ENCODE results near the gene MMP20. TPM values are rescaled to one million over a fixed set of nuclear protein-coding genes. Genes with fewer than 3 reads are reported as not detected.

Gene MMP20
- total RNA-seq, 3 donors from 2014 or later = 0.59 TPM; not detected in 2

- Histone ChIP-seq H3K9me3 (no peaks in the 10 kb centered on the region), H3K27ac (no peak overlapping the region), H3K27me3 (no peaks in the 10 kb centered on the region), H3K4me1 (no peaks in the 10 kb centered on the region), H3K4me3 (no peak overlapping the region), H3K36me3 (no peaks in the 10 kb centered on the region)
- no peak for DNase-seq (ENCODE audit: low spot score in 2 of 2)
- intact Hi-C loops (cut with DNase I; ENCODE audit: low total_unique reads) = no loop called here
- TF ChIP-seq POLR2AphosphoS5 (IDR thresholded peaks at IDR 0.05) (no peak), POLR2A (IDR thresholded peaks at IDR 0.05) (no peak)
- TF ChIP-seq, protein P1, sequence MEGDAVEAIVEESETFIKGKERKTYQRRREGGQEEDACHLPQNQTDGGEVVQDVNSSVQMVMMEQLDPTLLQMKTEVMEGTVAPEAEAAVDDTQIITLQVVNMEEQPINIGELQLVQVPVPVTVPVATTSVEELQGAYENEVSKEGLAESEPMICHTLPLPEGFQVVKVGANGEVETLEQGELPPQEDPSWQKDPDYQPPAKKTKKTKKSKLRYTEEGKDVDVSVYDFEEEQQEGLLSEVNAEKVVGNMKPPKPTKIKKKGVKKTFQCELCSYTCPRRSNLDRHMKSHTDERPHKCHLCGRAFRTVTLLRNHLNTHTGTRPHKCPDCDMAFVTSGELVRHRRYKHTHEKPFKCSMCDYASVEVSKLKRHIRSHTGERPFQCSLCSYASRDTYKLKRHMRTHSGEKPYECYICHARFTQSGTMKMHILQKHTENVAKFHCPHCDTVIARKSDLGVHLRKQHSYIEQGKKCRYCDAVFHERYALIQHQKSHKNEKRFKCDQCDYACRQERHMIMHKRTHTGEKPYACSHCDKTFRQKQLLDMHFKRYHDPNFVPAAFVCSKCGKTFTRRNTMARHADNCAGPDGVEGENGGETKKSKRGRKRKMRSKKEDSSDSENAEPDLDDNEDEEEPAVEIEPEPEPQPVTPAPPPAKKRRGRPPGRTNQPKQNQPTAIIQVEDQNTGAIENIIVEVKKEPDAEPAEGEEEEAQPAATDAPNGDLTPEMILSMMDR (IDR thresholded peaks at IDR 0.05) = no peak
These were observed 90.8 kb downstream of the MMP20 start for GRCh38 chr11:102534261-102534872.

- H3K27me3 ChIP-seq = no peaks in the 10 kb centered on the region
- peak within 1 kb of the TSS in 1 of 2 donors; percentile 63 for H3K27ac ChIP-seq
- intact Hi-C loops (cut with DNase I; ENCODE audit: low total_unique reads) = no loop called here
- TF ChIP-seq, protein P1 (IDR thresholded peaks at IDR 0.05) = no peak
- peak in 1 of 3 donors; percentile 38 for TF ChIP-seq POLR2AphosphoS5 (IDR thresholded peaks at IDR 0.05)
- TF ChIP-seq POLR2A (IDR thresholded peaks at IDR 0.05) = no peak
- peak within 1 kb of the TSS in 2 of 3 donors; percentile 21 to 31 for H3K4me3 ChIP-seq
- no peaks in the 10 kb centered on the region for H3K9me3 ChIP-seq
- no peaks in the 10 kb centered on the region for H3K4me1 ChIP-seq
- H3K36me3 ChIP-seq = no peaks in the 10 kb centered on the region
- no peak for DNase-seq (ENCODE audit: low spot score in 2 of 2)
These were observed 94.6 kb downstream of the MMP20 start, which contains the start of gene MMP7 for GRCh38 chr11:102530558-102530957. Gene MMP7, minus strand, starts transcription at chr11:102530747. Its CDS starts 47 bp downstream, at chr11:102530700.

DNA sequence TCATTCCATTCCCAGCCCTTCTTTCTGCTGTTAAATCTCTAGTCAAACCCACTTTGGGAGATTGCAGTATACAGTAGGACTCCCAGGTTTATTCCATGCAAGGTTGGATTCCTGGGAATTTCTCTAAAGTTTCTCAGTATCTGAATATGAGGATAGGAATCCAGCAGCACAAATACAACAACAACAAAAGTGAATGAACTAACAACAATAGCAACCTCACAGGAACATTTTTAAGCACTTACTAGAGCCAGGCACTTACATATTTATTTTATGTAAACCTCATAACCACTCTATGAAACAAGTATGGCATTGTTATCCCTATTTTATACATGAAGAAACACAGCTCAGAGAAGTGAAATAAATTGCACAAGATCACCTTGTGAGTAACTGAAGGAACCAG is 96.5 kb downstream of the MMP20 start:
- Histone ChIP-seq H3K27me3 (no peaks in the 10 kb centered on the region), H3K36me3 (no peaks in the 10 kb centered on the region), H3K4me3 (peak overlapping the region in 1 of 3 donors; percentile 31), H3K4me1 (no peaks in the 10 kb centered on the region), H3K27ac (peak overlapping the region in 1 of 2 donors; percentile 63), H3K9me3 (no peaks in the 10 kb centered on the region)
- intact Hi-C loops (cut with DNase I; ENCODE audit: low total_unique reads) = no loop called here
- no peak for DNase-seq (ENCODE audit: low spot score in 2 of 2)
- TF ChIP-seq, protein P1 (IDR thresholded peaks at IDR 0.05) = no peak
- no peak for TF ChIP-seq POLR2A (IDR thresholded peaks at IDR 0.05)
- TF ChIP-seq POLR2AphosphoS5 (IDR thresholded peaks at IDR 0.05) = no peak

- intact Hi-C loops (cut with DNase I; ENCODE audit: low total_unique reads) = no loop called here
- Histone ChIP-seq H3K4me1 (no peaks in the 10 kb centered on the region), H3K27me3 (no peaks in the 10 kb centered on the region), H3K4me3 (peak overlapping the region in 1 of 3 donors; percentile 31), H3K36me3 (no peaks in the 10 kb centered on the region), H3K9me3 (no peaks in the 10 kb centered on the region), H3K27ac (no peak overlapping the region)
- DNase-seq (ENCODE audit: low spot score in 2 of 2) = no peak
- TF ChIP-seq, protein P1 (IDR thresholded peaks at IDR 0.05) = no peak
- TF ChIP-seq POLR2AphosphoS5 (IDR thresholded peaks at IDR 0.05) = no peak
- no peak for TF ChIP-seq POLR2A (IDR thresholded peaks at IDR 0.05)
These were observed 97.4 kb downstream of the MMP20 start for GRCh38 chr11:102527684-102528083.

DNA sequence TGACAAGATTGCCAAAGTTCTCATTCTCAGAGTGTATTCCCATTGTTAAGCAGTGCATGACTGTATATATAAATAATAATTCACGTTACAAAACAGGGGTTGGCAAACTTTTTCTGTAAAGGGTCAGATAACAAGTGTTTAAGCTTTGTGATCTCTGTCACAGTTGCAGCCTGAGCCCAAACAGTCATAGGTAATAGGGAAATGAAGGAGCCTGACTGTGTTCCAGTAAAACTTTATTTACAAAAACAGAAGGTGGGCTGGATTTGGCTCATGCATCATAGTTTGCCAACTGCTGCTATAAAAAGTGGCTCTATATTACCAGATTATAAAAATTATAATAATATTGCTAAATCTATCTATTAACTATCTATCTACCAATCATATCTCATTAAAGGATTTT is 98.1 kb downstream of the MMP20 start:
- intact Hi-C loops (cut with DNase I; ENCODE audit: low total_unique reads) = no loop called here
- Histone ChIP-seq H3K27me3 (no peaks in the 10 kb centered on the region), H3K4me1 (no peaks in the 10 kb centered on the region), H3K4me3 (no peak overlapping the region), H3K36me3 (no peaks in the 10 kb centered on the region), H3K27ac (no peak overlapping the region), H3K9me3 (no peaks in the 10 kb centered on the region)
- TF ChIP-seq POLR2A (IDR thresholded peaks at IDR 0.05) (no peak), POLR2AphosphoS5 (IDR thresholded peaks at IDR 0.05) (no peak)
- TF ChIP-seq, protein P1 (IDR thresholded peaks at IDR 0.05) = no peak
- DNase-seq (ENCODE audit: low spot score in 2 of 2) = no peak
